HG02759 (cell line): ENCODE results near the gene NBEAL1.
"Not testable (repeated sequence)": the region's sequence is repeated elsewhere in the genome, so short reads cannot be mapped to it uniquely, and the experiment has no call there.

Experiments used
- ATAC-seq: cut with Tn5 transposase; IDR thresholded peaks from one replicate; pipeline ENCODE4 v1.9.1; 2021; ENCODE audit warnings: mild to moderate bottlenecking, moderate library complexity; ENCODE audit not compliant: unreplicated experiment

NBEAL1 gene

DNA sequence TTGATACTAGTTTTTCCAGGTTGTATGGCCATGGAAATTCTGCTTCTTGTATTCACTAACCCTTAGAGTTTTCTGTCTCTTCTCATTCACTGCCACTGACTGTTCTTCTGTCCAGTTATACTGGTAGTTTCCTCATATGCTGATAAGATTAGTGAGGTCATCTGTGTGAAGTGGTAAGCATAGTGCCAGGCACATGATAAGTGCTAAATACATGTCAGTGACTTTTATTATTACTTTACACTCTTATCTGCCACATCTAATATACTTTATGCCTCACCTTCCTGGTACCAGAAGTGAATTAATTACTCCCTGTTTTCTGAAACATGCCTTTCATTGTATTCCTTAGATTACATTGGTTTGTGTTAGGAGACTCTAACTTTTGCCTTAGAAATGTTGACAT lies 91.3 kb downstream of the NBEAL1 start:
- no peak for ATAC-seq

- ATAC-seq = not testable (repeated sequence)
Observed at GRCh38 chr2:203110496-203110895, 95.8 kb downstream of the NBEAL1 start.

DNA sequence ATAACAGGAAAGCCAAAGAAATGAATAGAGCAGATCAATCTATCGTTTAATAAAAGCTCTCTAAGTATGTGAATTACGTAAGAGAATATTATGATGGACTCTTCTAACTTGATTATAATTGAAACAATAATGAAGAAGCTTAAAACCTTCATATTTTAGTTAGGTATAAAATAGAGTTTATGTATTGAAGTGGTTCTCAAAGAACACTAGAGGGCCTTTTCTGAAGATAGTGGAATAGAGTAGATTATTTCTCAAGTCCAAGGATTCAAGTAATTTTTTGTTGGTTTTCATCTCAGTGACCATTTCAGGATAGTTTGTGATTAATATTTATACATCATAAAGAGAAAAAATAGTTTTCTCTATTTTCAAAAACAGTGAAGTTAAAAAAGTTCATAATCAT lies 97.7 kb downstream of the NBEAL1 start:
- no peak for ATAC-seq

DNA sequence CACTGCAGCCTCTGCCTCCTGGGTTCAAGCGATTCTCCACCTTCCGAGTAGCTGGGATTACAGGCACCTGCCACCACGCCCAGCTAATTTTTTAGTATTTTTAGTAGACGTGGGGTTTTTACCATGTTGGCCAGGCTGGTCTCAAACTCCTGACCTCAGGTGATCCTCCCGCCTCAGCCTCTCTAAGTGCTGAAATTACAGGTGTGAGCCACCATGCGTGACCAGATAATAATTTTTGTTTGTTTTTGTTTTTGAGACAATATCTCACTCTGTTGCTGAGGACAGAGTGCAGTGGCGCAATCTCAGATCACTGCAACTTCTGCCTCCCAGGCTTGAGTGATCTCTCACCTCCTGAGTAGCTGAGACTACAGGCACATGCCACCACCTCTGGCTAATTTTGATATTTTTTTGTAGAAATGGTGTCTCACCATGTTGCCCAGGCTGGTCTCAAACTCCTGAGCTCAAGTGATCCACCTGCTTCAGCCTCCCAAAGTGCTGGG lies 100.6 kb downstream of the NBEAL1 start:
- not testable (repeated sequence) for ATAC-seq

DNA sequence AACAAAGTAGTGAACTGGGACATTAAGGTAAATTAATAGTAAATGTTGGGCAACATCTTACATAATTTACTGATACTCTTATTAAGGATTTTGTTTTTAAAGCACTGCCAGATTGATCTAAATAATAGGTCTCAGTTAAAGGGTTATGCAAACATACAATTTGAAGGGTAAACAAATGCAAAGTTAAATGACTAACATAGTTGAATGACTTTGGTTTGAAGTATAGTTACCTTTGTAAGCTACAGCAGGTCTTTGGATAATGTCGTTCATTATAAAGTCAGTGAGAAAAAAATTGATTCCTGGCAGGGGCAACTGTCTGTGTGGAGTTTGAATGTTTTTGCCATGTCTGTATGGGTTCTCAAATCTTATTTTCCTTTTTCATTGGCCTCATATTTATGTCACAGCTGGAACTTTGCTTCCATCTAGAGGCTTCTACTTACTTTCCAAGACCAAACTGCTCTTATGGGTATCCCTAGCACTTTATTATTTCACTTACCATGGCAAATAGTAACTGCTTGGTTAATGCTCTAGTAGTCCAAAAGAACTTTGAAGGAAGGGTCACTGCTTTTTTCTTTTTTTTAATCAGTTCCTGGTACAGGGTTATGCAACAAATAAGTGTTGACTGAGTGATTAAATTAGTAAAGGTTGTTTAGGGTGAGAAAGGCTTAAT lies 107.8 kb downstream of the NBEAL1 start:
- ATAC-seq = no peak

- no peak for ATAC-seq
Observed at GRCh38 chr2:203126996-203127395, 112.3 kb downstream of the NBEAL1 start.

GRCh38 chr2:203135105-203135504 lies 120.4 kb downstream of the NBEAL1 start:
- no peak for ATAC-seq

- ATAC-seq = no peak
Observed at GRCh38 chr2:203143391-203143790, 128.7 kb downstream of the NBEAL1 start.

GRCh38 chr2:203149194-203149593 lies 134.5 kb downstream of the NBEAL1 start:
- ATAC-seq = no peak

GRCh38 chr2:203155406-203155805 lies 140.7 kb downstream of the NBEAL1 start:
- no peak for ATAC-seq

DNA sequence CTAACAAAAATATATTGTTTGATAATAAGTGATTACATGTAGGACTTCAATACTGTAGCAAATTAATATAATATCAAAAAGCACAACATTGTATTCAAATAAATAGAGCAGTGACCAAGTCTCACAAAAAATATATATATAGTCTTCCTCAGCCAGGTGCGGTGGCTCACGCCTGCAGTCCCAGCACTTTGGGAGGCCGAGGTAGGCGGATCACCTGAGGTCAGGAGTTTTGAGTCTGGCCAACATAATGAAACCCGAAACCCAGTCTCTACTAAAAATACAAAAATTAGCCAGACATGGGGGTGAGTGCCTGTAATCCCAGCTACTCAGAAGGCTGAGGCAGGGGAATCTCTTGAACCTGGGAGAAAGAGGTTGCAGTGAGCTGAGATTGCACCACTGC lies 148.0 kb downstream of the NBEAL1 start:
- ATAC-seq = not testable (repeated sequence)

DNA sequence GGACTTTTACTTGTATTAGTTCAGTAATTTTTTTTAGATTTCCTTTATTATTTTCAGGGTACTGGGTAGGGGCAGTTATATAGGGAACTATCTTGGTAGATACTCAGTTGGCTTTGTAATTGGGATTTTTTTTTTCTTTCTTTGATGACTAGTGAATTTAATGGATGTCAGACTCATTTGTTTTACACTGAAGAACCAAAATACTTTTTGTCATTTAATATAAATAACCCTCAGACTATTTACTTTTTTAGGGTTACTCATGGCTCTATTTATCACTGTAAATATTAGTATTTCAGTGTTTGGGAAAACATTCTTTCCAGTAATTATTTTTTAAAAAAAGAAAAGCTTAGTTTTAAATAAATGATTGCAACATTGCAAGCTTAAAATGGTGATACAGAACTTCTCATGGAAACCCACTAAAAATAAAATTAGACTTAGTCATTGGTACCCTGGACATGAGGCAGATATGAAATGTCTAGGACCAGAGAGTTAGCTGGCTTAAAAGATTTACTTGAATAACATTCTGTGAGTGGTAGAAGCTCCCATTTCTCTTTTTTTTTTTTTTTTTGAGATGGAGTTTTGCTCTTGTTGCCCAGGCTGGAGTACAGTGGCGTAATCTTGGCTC lies 149.7 kb downstream of the NBEAL1 start:
- ATAC-seq = no peak

- ATAC-seq = no peak
Observed at GRCh38 chr2:203167751-203168150, 153.1 kb downstream of the NBEAL1 start.

DNA sequence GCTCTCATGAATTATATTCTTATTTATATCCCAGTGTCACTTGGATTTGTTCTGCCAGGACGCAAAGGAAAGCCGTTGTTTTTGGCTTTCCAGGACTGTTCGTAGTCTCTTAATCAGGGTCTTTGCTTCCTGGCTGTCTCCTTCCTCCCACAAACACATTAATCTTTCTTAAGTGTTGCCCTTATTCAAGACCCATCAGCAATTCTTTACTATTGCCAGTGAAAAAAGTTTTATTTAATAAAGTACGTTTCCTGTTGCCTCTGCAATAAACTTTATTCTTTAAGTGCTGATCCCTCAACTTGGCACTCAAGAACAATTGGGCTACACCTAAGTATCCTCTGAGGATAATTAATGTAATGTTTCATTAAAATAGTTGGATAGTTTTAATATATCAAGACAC lies 155.8 kb downstream of the NBEAL1 start:
- ATAC-seq = no peak

DNA sequence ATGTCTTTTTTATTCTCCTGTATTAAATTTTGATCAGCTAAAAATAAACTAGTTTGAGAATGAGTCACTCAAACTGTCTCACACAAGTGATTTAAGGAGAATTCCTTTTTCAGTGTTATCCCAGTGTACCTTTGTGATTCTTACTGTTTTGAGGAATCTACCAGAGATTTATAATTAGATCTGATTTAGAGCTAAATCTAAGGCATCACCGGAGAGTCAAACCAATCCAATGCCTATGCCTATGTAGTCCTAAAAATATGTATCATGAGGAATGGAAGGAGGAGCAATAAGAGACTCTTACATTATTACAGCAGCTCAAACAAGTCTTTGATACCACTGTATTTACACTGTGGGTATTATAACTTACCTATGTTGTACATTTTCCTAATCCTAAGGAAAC lies 160.7 kb downstream of the NBEAL1 start:
- ATAC-seq = no peak

GRCh38 chr2:203177361-203177760 lies 162.7 kb downstream of the NBEAL1 start:
- no peak for ATAC-seq

DNA sequence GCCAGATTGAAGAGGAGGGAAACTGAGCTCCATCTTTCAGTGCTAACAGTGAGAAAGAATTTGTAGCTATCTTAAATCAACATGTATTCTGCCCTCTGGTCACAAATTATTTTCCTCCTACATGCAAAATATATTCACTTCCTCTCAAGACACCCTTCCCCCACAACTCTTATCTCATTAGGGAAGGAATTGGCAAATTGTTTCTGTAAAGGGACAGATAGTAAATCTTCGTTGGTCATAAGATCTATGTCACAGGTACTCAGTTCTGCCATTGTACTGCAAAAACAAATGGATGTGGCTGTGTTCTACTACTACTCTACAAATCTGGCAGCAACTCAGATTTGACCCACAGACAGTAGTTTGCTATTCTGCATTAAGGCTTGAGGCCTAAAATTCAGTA lies 171.2 kb downstream of the NBEAL1 start:
- no peak for ATAC-seq

- not testable (repeated sequence) for ATAC-seq
Observed at GRCh38 chr2:203190547-203190946, 175.9 kb downstream of the NBEAL1 start.

DNA sequence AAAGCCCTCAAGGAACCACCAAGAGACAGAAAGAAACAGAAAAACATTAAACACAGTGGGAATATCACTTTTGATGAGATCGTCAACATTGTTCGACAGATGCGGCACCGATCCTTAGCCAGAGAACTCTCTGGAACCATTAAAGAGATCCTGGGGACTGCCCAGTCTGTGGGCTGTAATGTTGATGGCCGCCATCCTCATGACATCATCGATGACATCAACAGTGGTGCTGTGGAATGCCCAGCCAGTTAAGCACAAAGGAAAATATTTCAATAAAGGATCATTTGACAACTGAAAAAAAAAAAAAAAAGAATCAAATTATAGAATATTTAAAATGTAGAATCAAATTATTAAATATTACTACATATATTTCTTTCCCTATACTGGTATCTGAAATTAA lies 176.4 kb downstream of the NBEAL1 start:
- ATAC-seq = not testable (repeated sequence)

- ATAC-seq = no peak
Observed at GRCh38 chr2:203191961-203192360, 177.3 kb downstream of the NBEAL1 start.

- no peak for ATAC-seq
Observed at GRCh38 chr2:203195331-203196036, 180.8 kb downstream of the NBEAL1 start.

DNA sequence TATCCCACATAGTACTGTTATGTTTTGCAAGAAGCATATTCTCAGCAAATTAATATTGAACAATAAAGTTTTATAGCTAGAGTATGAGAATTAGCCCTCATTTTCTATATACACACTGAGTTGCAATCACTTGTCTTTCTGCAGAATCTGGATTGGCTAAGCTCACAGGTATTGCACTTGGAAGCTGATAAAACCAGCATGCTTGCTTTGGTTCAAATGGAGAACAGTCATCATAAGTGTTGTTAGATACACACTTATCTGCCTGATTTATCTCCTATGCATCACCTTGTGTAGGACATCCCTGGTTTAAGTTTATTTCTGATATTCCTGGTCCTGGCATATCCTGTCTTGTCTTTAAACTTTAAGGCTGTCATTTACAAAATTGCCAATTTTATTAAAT lies 186.2 kb downstream of the NBEAL1 start:
- no peak for ATAC-seq
